Caki2 (cell line): ENCODE results near the gene NSD2. TPM values are rescaled to one million over a fixed set of nuclear protein-coding genes. Genes with fewer than 3 reads are reported as not detected.
"Not testable (repeated sequence)": the region's sequence is repeated elsewhere in the genome, so short reads cannot be mapped to it uniquely, and the experiment has no call there.

Source experiments
- DNase-seq: peaks from one replicate; pipeline ENCODE4 v3.0.0-alpha.2; 2015; ENCODE audit warnings: low read depth
- in situ Hi-C: cut with HindIII; loops from 2 replicates; pipeline ENCODE4 v1.10.0; 2016; ENCODE audit warnings: low sequenced_read_pairs, low pct_unique_long_range_greater_than_20kb, mixed read lengths
- total RNA-seq: library from RNA; depleted of rRNA; stranded (reverse); fragments of >200 nt; shearing (Covaris generic); gene quantifications from 2 replicates; pipeline ENCODE4 v1.2.3, GENCODE V29; 2014; ENCODE audit warnings: low replicate concordance; rRNA removed

NSD2 gene
- total RNA-seq: 54.8 and 67.7 TPM in 2 replicates

- in situ Hi-C loops: no loop called here
- DNase-seq: peak; percentile 79
These were observed at the start of gene NSD2 for GRCh38 chr4:1870578-1871443. Gene NSD2, plus strand, starts transcription at chr4:1871393. Its CDS starts 29,262 bp downstream, at chr4:1900655.

DNA sequence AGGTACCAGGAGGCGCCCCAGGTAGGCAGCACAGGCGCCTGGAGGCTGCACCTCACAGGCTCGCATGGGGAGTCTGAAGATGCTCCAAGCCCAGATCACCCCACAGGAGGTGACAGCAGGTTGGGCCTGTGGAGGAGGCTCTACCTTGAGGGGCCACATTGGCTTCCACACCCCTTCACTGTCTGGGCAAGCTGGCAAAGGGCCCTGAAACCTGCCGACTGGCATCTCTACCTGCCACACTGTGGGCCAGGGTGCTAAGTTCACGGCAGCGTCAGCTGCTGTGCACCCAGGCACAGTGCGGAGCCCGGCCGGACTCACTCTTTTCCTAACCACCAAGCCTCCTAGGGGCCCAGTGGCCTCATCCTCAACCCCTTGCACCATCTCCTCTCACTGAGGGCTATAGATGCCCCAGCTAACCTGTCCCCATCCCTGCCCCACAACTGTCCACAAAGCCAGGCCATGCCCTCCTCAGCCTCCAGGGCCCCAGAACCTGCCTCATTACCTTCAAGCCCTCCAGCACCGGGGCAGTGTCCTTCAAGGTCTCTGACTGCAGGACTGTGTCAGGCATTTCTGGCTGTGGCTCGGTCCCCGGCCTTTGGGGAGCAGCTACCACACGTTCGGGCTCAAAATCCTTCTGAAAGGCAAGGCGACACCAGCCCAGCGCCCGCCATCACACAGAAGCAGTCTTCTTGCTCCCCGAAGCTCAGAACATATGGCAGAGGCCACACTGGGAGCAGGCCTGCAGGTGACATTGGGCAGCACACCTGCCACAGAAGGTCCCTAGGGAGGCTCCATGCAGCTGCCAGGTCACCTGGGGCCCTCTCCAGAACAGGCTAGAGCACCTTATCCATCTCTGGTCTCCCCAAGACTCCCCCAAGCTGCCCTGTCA lies 49.3 kb upstream of the NSD2 start:
- DNase-seq: no peak
- in situ Hi-C loops: no loop called here

GRCh38 chr4:1822568-1823544 lies 48.3 kb upstream of the NSD2 start:
- in situ Hi-C loops: no loop called here

DNA sequence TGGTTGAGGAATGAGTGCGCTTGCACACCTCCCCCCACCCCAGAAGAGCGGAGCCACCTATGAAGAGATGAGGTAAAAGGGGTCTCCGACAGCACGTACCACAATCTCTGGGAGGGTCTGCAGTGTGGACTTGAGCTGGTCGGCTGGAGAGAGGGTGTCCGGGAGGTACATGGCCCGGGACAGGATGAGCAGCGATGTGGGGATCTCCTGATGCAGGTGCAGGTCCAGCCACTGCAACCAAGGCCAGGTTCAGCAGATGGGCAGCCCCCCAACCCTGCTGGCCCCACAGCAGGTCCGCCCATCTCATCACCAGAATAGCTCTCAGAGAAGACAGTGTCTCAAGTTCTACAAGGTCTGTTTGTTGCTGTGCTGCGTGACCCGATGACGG lies 47.7 kb upstream of the NSD2 start:
- in situ Hi-C loops: no loop called here
- DNase-seq: no peak

More at GRCh38 chr4:1822568-1823544, 48.3 kb upstream of the NSD2 start:
- no peak for DNase-seq

DNA sequence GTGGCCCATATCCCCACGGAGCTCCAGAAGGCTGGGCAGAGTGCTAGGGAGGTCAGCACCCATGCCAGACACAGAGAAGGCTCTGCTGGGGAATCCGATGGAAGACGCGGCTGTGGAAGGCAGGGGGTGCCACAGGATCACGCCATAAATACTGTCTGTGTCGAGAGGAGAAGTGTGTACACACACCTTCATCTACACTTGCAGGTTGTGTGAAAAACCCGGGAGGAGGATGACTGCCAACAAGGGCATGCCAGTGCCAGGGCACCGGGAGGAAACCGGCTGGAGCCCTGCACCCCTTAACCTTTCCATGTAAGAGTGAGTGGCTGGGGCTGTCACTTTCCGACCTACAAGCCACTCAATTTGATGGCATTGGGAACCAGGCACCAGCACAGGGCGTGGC lies 46.4 kb upstream of the NSD2 start:
- in situ Hi-C loops: no loop called here
- no peak for DNase-seq

DNA sequence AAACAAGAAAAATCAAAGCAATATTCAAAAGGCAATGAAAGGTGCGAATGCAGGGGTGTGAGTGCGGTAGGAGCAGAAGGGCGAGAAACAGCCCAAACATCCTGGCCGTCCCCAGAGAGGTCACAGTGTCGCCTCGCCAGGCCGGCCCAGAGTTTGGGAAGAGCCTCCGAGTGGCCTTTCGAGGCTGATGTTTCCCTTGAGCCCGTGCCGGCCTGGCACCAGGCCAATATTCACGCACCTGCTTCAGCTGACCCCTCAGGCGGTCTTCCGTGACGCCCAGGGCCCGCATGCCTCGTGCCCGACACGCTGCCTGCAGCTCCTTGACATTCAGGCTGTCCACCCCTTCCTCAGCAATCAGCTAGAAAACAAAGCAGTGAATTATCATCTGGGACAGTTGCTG lies 45.9 kb upstream of the NSD2 start:
- in situ Hi-C loops: no loop called here
- no peak for DNase-seq

DNA sequence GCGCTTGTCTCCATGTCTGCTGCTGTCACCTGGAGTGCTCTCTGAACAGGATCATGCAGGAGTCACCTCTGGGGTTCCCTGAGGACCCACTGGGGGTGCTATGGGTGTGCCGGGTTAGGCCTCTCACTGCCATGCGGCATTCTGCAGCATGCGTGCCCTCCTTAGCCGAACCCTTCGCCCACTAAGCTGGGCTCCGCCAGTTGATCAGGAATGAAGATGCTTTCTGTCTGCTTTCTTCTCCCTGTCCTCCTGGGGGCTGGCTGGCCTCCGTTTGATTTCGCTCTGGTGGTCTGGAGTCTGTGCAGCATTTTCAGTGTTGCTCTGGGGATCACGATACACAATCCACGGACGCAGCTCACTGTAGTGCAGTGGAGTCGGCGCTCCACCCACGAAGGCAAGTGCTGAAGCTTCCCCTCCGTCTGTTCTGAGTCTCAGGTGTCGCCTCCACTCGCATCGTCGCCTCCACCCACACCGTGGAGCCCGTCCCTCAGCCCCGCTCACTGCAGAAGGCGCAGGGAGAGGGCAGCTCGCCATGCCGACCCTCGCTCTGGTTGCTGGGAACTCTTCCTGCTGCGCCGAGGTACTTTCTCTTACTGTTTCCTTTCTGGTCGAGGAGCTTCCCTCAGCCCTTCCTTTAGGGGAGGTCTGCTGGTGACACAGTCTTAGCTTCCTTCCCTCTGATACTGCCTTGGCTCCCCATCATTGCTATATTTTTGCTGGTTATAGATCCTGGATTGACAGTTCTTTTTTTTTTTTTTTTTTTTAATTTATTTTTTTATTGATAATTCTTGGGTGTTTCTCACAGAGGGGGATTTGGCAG lies 44.5 kb upstream of the NSD2 start:
- in situ Hi-C loops: no loop called here

DNA sequence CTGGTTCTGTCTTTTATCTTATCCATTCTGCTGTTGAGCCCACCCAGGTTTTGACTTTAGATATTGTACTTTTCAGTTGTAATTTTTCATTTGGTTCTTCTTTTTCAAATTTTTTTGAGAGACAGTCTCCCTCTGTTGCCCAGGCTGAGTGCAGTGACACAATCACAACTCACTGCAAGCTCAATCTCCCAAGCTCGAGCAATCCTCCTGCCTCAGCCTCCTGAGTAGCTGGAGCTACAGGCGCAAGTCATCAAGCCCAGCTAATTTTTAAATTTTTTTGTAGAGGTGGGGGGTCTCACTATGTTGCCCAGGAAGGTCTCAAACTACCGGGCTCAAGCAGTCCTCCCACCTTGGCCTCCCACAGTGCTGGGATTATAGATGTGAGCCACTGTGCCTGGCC lies 41.0 kb upstream of the NSD2 start:
- in situ Hi-C loops: no loop called here
- DNase-seq: no peak

More for the DNA sequence above, 44.5 kb upstream of the NSD2 start:
- no peak for DNase-seq

DNA sequence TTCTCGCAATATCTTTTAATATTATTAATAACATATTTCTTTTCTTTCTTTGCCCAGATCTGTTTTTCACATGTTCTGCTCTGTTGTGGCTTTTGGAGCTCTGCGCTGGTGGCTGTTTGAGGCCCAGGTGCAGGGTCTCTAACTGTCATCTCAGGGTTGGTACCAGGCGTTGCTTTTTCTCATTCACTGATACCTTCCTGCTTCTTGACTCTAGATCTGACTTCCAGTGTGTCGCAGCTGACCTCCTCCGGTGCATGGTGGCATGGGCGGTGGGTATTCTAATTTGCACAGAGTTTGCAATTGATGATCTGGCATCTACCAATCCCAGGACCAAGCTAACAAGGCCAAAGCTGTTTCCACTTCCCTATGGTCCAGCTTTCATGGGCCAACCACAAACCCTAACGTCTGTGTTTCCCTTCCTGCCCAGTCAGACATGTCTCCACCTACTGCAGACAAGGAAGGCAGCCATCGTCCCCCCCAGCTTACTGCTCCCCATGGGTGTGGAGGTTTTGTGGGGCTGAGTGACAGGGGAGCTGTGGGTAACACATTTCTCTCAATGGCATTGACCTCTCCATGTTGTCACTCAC lies 40.5 kb upstream of the NSD2 start:
- in situ Hi-C loops: no loop called here
- DNase-seq: no peak

- DNase-seq: no peak
- in situ Hi-C loops: no loop called here
These were observed 39.9 kb upstream of the NSD2 start for GRCh38 chr4:1831331-1831730.

- no peak for DNase-seq
- in situ Hi-C loops: no loop called here
These were observed 38.5 kb upstream of the NSD2 start for GRCh38 chr4:1832690-1833089.

- no peak for DNase-seq
- in situ Hi-C loops: no loop called here
These were observed 37.7 kb upstream of the NSD2 start for GRCh38 chr4:1833307-1834046.

DNA sequence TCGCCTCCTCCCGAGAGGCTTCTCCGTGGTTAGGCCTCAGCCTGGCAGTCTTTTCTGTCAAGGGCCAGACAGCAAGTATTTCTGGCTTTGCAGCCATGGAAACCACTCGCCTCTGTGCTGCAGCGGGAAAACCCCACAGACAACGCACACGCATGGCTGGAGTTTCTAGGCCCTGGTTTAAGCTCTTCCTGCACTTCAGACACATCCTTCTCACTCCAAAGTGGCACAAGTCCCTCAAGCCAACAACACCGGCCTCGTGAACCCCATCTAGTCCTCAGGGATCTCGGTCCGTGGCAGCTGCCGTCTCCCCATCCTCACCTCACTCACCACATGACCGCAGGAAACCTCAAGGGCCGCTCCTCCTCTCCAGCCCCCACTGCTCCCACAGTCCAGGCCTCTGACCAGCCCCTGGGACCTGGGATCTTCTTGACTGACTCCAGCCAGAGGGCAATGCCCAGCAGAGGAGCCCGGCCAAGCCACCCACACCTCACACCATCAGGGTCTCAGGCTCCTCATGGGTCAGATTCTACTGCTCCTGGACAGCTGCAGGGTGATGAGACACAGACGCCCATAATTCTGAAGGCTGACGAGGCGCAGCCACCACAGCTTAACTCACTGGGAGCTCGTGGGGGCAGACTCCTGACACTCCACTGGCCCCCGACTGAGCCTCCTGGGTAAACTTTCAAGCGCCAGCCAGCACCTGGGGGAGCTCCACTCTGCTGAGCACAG lies 37.0 kb upstream of the NSD2 start:
- no peak for DNase-seq
- in situ Hi-C loops: no loop called here

DNA sequence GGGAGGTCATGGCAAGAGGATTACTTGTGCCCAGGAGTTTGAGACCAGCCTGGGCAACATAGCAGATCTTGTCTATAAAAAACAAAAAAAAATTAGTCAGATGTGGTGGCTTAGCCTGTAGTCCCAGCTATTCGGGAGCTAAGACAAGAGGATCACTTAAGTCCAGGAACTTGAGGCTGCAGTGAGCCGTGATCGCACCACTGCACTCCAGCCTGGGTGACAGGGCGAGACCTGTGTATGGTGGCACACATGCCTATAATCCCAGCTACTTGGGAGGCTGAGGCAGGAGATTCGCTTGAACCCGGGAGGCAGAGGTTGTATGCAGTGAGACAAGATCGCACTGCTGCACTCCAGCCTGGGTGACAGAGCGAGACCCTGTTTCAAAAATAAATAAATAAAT lies 35.4 kb upstream of the NSD2 start:
- in situ Hi-C loops, DNase-seq: not testable (repeated sequence)

DNA sequence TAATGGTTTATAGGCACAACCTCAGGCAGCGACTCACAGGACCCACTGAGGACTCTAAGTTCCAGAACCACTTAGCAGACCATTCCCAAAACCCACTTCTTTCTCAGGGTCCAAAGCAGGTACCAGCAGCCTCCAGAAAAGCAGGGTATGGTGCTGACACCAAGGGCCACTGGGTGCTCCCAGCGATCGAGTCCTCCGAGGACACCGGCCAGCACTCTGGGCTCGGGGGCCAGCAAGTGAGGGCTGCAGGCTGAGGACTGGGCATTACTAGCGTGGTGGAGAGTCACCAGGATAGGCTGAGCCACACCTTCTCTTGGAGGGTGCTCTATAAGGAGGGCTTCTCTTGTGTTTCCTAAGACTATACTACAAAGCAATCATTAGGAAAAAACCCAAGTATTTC lies 34.5 kb upstream of the NSD2 start:
- in situ Hi-C loops: no loop called here
- no peak for DNase-seq

GRCh38 chr4:1837069-1837468 lies 34.1 kb upstream of the NSD2 start:
- in situ Hi-C loops: no loop called here
- DNase-seq: no peak
